MM.1S (cell line): ENCODE data around the gene PDS5B.
"Not testable (repeated sequence)": the region's sequence is repeated elsewhere in the genome, so short reads cannot be mapped to it uniquely, and the experiment has no call there.

Experiments
- DNase-seq: peaks from one replicate; pipeline ENCODE4 v3.0.0-alpha.2; 2015
- H2AFZ ChIP-seq: fragments of 300-600 bp; sonication (generic); 2 replicates; pipeline ENCODE4 v1.6.0; 2016; ENCODE audit warnings: antibody characterized with exemption, low read length
- H3F3A ChIP-seq: fragments of 300-600 bp; sonication (generic); 2 replicates; pipeline ENCODE4 v1.6.1; 2016; ENCODE audit warnings: mild to moderate bottlenecking, antibody characterized with exemption, low read length, moderate library complexity, mixed read lengths; ENCODE audit not compliant: insufficient read depth
- H3K27ac ChIP-seq: fragments of 300-600 bp; sonication (generic); 2 replicates; pipeline ENCODE4 v1.5.1; 2016; ENCODE audit warnings: mild to moderate bottlenecking, low read length
- H3K27me3 ChIP-seq: fragments of 300-600 bp; sonication (generic); replicated peaks from 2 replicates; pipeline ENCODE4 v1.6.0; 2016; ENCODE audit warnings: low read length; ENCODE audit not compliant: insufficient read depth
- H3K36me3 ChIP-seq: fragments of 300-600 bp; sonication (generic); replicated peaks from 2 replicates; pipeline ENCODE4 v1.6.1; 2016; ENCODE audit warnings: mild to moderate bottlenecking, low read length, mixed read lengths; ENCODE audit not compliant: insufficient read depth
- H3K4me1 ChIP-seq: fragments of 300-600 bp; sonication (generic); 2 replicates; pipeline ENCODE4 v1.6.1; 2016; ENCODE audit warnings: low read length, mixed read lengths
- H3K4me2 ChIP-seq: fragments of 300-600 bp; sonication (generic); 2 replicates; pipeline ENCODE4 v1.6.0; 2016; ENCODE audit warnings: low read depth, low read length
- H3K4me3 ChIP-seq: fragments of 300-600 bp; sonication (generic); 2 replicates; pipeline ENCODE4 v1.5.1; 2016; ENCODE audit warnings: low read length, mixed read lengths
- H3K79me2 ChIP-seq: fragments of 300-600 bp; sonication (generic); 2 replicates; pipeline ENCODE4 v1.6.1; 2016; ENCODE audit warnings: mixed run types, low read length, mixed read lengths
- H3K9ac ChIP-seq: fragments of 300-600 bp; sonication (generic); 2 replicates; pipeline ENCODE4 v1.6.1; 2016; ENCODE audit warnings: low read length, mixed read lengths
- H3K9me2 ChIP-seq: fragments of 300-600 bp; sonication (generic); replicated peaks from 2 replicates; pipeline ENCODE4 v1.6.1; 2016; ENCODE audit warnings: mild to moderate bottlenecking, low read length, mixed read lengths; ENCODE audit not compliant: insufficient read depth
- H3K9me3 ChIP-seq: fragments of 300-600 bp; sonication (generic); replicated peaks from 2 replicates; pipeline ENCODE4 v1.6.1; 2016; ENCODE audit warnings: mild to moderate bottlenecking, low read length, mixed read lengths; ENCODE audit not compliant: insufficient read depth
- H4K20me1 ChIP-seq: fragments of 300-600 bp; sonication (generic); 2 replicates; pipeline ENCODE4 v1.6.1; 2016; ENCODE audit warnings: mild to moderate bottlenecking, low read length, moderate library complexity, mixed read lengths; ENCODE audit not compliant: insufficient read depth
- EZH2 ChIP-seq: fragments of 300-600 bp; sonication (generic); optimal IDR thresholded peaks from 2 replicates; pipeline ENCODE3; 2017; ENCODE audit warnings: low read depth, mild to moderate bottlenecking, antibody characterized with exemption, low read length, mixed read lengths
- EZH2phosphoT487 ChIP-seq: fragments of 300-600 bp; sonication (generic); IDR thresholded peaks from 2 replicates; pipeline ENCODE4 v1.6.1; 2018; ENCODE audit warnings: antibody characterized with exemption, low read length
- TF ChIP-seq, protein P1 (sequence below): fragments of 300-600 bp; sonication (generic); IDR thresholded peaks from 2 replicates; pipeline ENCODE4 v1.5.1; 2016; ENCODE audit warnings: antibody characterized with exemption, low read length, mixed read lengths

The PDS5B gene

DNA sequence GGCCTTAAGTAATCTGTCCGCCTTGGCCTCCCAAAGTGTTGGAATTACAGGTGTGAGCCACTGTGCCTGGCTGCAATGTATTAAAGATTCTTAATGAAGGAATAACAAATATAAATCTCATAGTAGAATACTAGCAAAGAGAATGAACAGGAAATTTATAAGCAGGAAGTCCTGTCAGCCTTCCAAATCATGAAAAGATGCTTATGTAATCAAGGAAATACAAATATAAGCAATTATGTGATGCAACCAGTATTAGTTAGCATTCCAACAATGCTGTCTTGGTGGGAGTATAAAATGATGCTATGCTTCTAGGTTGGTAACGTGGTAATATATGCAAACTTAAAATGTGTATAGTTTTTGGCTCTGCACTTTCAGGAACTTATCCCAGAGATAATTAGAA lies 133.8 kb downstream of the PDS5B start:
- Histone ChIP-seq H3K9ac (no peak overlapping the region), H3K4me1 (no peaks in the 10 kb centered on the region), H3K4me3 (no peak overlapping the region), H3K9me2 (no peaks in the 10 kb centered on the region), H3K79me2 (no peaks in the 10 kb centered on the region), H3K4me2 (no peak overlapping the region), H3F3A (no peaks in the 10 kb centered on the region), H3K27ac (no peak overlapping the region), H4K20me1 (no peaks in the 10 kb centered on the region), H3K36me3 (no peaks in the 10 kb centered on the region), H3K27me3 (no peaks in the 10 kb centered on the region), H3K9me3 (no peaks in the 10 kb centered on the region), H2AFZ (no peak overlapping the region)
- TF ChIP-seq EZH2phosphoT487 (no peak), EZH2 (no peak)
- TF ChIP-seq, protein P1, sequence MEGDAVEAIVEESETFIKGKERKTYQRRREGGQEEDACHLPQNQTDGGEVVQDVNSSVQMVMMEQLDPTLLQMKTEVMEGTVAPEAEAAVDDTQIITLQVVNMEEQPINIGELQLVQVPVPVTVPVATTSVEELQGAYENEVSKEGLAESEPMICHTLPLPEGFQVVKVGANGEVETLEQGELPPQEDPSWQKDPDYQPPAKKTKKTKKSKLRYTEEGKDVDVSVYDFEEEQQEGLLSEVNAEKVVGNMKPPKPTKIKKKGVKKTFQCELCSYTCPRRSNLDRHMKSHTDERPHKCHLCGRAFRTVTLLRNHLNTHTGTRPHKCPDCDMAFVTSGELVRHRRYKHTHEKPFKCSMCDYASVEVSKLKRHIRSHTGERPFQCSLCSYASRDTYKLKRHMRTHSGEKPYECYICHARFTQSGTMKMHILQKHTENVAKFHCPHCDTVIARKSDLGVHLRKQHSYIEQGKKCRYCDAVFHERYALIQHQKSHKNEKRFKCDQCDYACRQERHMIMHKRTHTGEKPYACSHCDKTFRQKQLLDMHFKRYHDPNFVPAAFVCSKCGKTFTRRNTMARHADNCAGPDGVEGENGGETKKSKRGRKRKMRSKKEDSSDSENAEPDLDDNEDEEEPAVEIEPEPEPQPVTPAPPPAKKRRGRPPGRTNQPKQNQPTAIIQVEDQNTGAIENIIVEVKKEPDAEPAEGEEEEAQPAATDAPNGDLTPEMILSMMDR, result no peak
- DNase-seq, result no peak

DNA sequence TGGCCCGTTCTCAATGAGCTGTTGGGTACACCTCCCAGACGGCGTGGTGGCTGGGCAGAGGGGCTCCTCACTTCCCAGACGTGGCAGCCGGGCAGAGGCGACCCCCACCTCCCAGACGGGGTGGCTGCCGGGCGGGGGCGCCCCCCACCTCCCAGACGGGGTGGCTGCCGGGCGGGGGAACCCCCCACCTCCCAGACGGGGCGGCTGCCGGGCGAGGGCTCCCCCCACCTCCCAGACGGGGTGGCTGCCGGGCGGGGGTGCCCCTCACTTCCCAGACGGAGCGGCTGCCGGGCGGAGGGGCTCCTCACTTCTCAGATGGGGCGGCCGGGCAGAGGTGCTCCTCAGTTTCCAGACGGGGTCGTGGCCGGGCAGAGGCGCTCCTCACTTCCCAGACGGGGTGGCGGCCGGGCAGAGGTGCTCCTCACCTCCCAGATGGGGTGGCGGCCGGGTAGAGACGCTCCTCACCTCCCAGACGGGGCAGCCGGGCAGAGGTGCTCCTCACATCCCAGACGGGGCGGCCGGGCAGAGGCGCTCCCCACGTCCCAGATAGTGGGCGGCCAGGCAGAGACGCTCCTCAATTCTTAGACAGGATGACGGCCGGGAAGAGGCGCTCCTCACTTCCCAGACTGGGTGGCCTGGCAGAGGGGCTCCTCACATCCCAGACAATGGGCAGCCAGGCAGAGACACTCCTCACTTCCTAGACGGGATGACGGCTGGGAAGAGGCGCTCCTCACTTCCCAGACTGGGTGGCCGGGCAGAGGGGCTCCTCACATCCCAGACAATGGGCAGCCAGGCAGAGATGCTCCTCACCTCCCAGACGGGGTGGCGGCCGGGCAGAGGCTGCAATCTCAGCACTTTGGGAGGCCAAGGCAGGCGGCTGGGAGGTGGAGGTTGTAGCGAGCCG lies 135.1 kb downstream of the PDS5B start:
- not testable (repeated sequence) for H2AFZ ChIP-seq, H4K20me1 ChIP-seq, H3K36me3 ChIP-seq, H3K4me2 ChIP-seq, H3K79me2 ChIP-seq, H3K9ac ChIP-seq, H3K4me1 ChIP-seq, H3K27ac ChIP-seq, H3K9me3 ChIP-seq, H3F3A ChIP-seq, H3K27me3 ChIP-seq, H3K4me3 ChIP-seq, DNase-seq, H3K9me2 ChIP-seq

DNA sequence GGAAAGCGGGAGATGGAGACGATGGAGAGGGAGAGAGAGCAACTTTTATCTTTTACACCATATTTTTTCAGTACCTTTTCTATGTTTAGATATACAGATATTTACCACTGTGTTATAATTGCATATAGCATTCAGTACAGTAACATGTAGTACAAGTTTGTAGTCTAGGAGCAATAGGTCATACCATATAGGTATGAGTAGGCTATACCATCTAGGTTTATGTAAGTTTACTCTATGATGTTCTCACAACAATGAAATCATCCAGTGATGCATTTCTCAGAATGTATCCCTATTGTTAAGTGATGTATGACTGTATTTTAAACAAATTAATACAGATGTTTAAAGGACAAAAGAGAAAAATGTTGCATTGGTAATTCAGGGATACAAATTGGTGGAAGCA lies 136.1 kb downstream of the PDS5B start:
- H3K36me3 ChIP-seq, result no peaks in the 10 kb centered on the region; the same call in 1 of the 2 replicates
- H3K9me2 ChIP-seq, result no peaks in the 10 kb centered on the region
- no peaks in the 10 kb centered on the region for H3F3A ChIP-seq
- H3K9me3 ChIP-seq, result no peaks in the 10 kb centered on the region
- no peaks in the 10 kb centered on the region for H4K20me1 ChIP-seq
- no peak overlapping the region for H3K9ac ChIP-seq
- H2AFZ ChIP-seq, result no peak overlapping the region
- H3K4me3 ChIP-seq, result no peak overlapping the region
- no peak overlapping the region for H3K4me2 ChIP-seq
- H3K27ac ChIP-seq, result no peak overlapping the region
- H3K27me3 ChIP-seq, result no peaks in the 10 kb centered on the region
- TF ChIP-seq EZH2phosphoT487, result no peak
- TF ChIP-seq EZH2, result no peak
- no peak for DNase-seq
- H3K4me1 ChIP-seq, result no peaks in the 10 kb centered on the region
- no peaks in the 10 kb centered on the region for H3K79me2 ChIP-seq

DNA sequence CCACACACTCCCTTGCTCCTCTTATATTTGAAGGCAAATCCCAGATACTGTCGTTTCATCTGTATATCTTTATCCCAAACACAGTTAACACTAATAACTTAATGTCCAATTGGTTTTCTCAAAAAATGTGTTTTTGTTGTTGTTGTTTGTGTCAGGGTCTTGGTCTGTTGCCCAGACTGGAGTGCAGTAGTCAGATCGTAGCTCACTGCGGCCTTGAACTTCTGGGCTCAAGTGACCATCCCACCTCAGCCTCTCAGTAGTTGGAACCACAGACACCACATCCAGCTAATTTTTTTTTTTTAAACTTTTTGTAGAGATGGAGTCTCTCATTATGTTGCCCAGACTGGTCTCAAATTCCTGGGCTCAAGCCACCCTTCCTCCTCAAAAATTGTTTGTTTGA lies 137.7 kb downstream of the PDS5B start:
- Histone ChIP-seq H4K20me1 (no peaks in the 10 kb centered on the region), H3K9ac (no peak overlapping the region), H3K27ac (no peak overlapping the region), H3K9me2 (no peaks in the 10 kb centered on the region), H3K9me3 (no peaks in the 10 kb centered on the region), H3K4me1 (no peaks in the 10 kb centered on the region), H3K36me3 (no peaks in the 10 kb centered on the region; the same call in 1 of the 2 replicates), H3K79me2 (peaks cover 6% of the 10 kb centered on the region; the same call in 1 of the 2 replicates), H3F3A (no peaks in the 10 kb centered on the region), H3K27me3 (no peaks in the 10 kb centered on the region), H2AFZ (no peak overlapping the region), H3K4me3 (no peak overlapping the region), H3K4me2 (no peak overlapping the region)
- TF ChIP-seq, protein P1, result no peak
- TF ChIP-seq EZH2 (no peak), EZH2phosphoT487 (no peak)
- DNase-seq, result no peak
